Measurements from ENCODE around the gene PUS1. TPM values are rescaled to one million over a fixed set of nuclear protein-coding genes. Genes with fewer than 3 reads are reported as not detected.
"Not testable (repeated sequence)": the region's sequence is repeated elsewhere in the genome, so short reads cannot be mapped to it uniquely, and the experiment has no call there.

PUS1 gene
- polyA plus RNA-seq (ENCODE audit: insufficient read length in 3 of 3) = 10 to 100 TPM; 10.5 to 12.8 (median 12.2) TPM

GRCh38 chr12:131928711-131929580 lies at the start of gene PUS1:
TSS of gene PUS1 (plus strand) at chr12:131929276. CDS start at chr12:131929723, 447 bp downstream.
- peak; percentile 76 to 88 (median 83) for DNase-seq (ENCODE audit: low read depth in 3 of 3, low spot score in 2 of 3)

GRCh38 chr12:131882804-131883520 lies 46.1 kb upstream of the PUS1 start:
- DNase-seq (ENCODE audit: low read depth in 3 of 3, low spot score in 2 of 3) = no peak

GRCh38 chr12:131883521-131883900 lies 45.6 kb upstream of the PUS1 start:
- no peak for DNase-seq (ENCODE audit: low read depth in 3 of 3, low spot score in 2 of 3)

- not testable (repeated sequence) for DNase-seq (ENCODE audit: low read depth in 3 of 3, low spot score in 2 of 3)
Observed at GRCh38 chr12:131885076-131885475, 44.0 kb upstream of the PUS1 start.

GRCh38 chr12:131885543-131886057 lies 43.5 kb upstream of the PUS1 start:
- DNase-seq (ENCODE audit: low read depth in 3 of 3, low spot score in 2 of 3) = no peak

GRCh38 chr12:131891722-131892121 lies 37.4 kb upstream of the PUS1 start:
- not testable (repeated sequence) for DNase-seq (ENCODE audit: low read depth in 3 of 3, low spot score in 2 of 3)

- no peak for DNase-seq (ENCODE audit: low read depth in 3 of 3, low spot score in 2 of 3)
Observed at GRCh38 chr12:131892711-131893604, 36.1 kb upstream of the PUS1 start.

GRCh38 chr12:131893605-131894312 lies 35.3 kb upstream of the PUS1 start:
- DNase-seq (ENCODE audit: low read depth in 3 of 3, low spot score in 2 of 3) = no peak

GRCh38 chr12:131894313-131894860 lies 34.7 kb upstream of the PUS1 start, which contains the start of gene ULK1:
TSS of gene ULK1 (plus strand) at chr12:131894622. CDS start at chr12:131895002, 380 bp downstream.
- peak in 2 of 3 donors; percentile 75 to 82 for DNase-seq (ENCODE audit: low read depth in 3 of 3, low spot score in 2 of 3)

GRCh38 chr12:131894981-131895639 lies 34.0 kb upstream of the PUS1 start:
- DNase-seq (ENCODE audit: low read depth in 3 of 3, low spot score in 2 of 3) = no peak

- DNase-seq (ENCODE audit: low read depth in 3 of 3, low spot score in 2 of 3) = no peak
Observed at GRCh38 chr12:131895640-131896079, 33.4 kb upstream of the PUS1 start.

GRCh38 chr12:131896080-131896810 lies 32.8 kb upstream of the PUS1 start:
- DNase-seq (ENCODE audit: low read depth in 3 of 3, low spot score in 2 of 3) = peak in 2 of 3 donors; percentile 58 to 59

- DNase-seq (ENCODE audit: low read depth in 3 of 3, low spot score in 2 of 3) = no peak
Observed at GRCh38 chr12:131896811-131897270, 32.2 kb upstream of the PUS1 start.

GRCh38 chr12:131897276-131897675 lies 31.8 kb upstream of the PUS1 start:
- no peak for DNase-seq (ENCODE audit: low read depth in 3 of 3, low spot score in 2 of 3)

- DNase-seq (ENCODE audit: low read depth in 3 of 3, low spot score in 2 of 3) = no peak
Observed at GRCh38 chr12:131897875-131898274, 31.2 kb upstream of the PUS1 start.

GRCh38 chr12:131900397-131900796 lies 28.7 kb upstream of the PUS1 start:
- no peak for DNase-seq (ENCODE audit: low read depth in 3 of 3, low spot score in 2 of 3)

- no peak for DNase-seq (ENCODE audit: low read depth in 3 of 3, low spot score in 2 of 3)
Observed at GRCh38 chr12:131901431-131902331, 27.4 kb upstream of the PUS1 start.

All from right renal cortex interstitium (tissue), 3 donors.